ENCODE results near the gene ATAD3B.
"Not testable (repeated sequence)": the region's sequence is repeated elsewhere in the genome, so short reads cannot be mapped to it uniquely, and the experiment has no call there.

ATAD3B gene

DNA sequence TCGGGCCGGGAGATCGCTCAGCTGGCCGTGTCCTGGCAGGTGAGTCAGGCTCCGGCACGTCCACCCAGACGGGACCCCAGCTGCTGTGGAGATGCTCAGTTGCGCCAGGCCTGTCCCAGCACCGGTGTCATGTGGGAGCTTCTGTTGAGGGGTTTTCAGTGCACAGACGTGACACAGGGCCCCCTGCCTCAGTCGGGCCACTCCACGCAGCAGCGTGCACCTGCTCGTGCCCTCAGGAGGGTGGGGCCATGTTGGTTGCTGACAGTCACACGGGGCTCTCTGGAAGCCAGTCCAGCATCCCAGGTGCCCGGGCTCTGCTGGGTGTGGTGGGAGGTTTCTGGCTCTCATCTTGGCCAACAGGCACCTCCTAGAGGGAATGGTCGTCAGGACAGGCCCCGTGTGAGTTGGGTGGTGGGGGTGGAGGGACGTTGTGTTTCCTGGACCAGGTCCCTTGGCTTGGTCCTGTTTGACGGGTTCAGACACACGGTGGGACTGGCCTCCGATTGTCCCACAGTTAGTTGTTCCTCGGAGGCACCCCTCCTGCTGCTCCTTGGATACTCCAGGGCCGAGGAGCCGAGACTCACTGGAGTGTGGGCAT lies 19.2 kb downstream of the ATAD3B start:
- TF ChIP-seq, protein P1, sequence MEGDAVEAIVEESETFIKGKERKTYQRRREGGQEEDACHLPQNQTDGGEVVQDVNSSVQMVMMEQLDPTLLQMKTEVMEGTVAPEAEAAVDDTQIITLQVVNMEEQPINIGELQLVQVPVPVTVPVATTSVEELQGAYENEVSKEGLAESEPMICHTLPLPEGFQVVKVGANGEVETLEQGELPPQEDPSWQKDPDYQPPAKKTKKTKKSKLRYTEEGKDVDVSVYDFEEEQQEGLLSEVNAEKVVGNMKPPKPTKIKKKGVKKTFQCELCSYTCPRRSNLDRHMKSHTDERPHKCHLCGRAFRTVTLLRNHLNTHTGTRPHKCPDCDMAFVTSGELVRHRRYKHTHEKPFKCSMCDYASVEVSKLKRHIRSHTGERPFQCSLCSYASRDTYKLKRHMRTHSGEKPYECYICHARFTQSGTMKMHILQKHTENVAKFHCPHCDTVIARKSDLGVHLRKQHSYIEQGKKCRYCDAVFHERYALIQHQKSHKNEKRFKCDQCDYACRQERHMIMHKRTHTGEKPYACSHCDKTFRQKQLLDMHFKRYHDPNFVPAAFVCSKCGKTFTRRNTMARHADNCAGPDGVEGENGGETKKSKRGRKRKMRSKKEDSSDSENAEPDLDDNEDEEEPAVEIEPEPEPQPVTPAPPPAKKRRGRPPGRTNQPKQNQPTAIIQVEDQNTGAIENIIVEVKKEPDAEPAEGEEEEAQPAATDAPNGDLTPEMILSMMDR (IDR thresholded peaks at IDR 0.05; ENCODE audit: low read depth, low read length, missing control alignments) = no peak
- no peaks in the 10 kb centered on the region for H3K27me3 ChIP-seq (replicated peaks)
- no peak overlapping the region for H3K27ac ChIP-seq
- no peak overlapping the region for H3K4me3 ChIP-seq (ENCODE audit: low read depth, low read length)
- peaks cover 64% of the 10 kb centered on the region for H3K36me3 ChIP-seq (replicated peaks)
- DNase-seq = no peak
- in situ Hi-C loops (cut with HindIII; ENCODE audit: low pct_ligation_motif_present, low sequenced_read_pairs) = no loop called here

DNA sequence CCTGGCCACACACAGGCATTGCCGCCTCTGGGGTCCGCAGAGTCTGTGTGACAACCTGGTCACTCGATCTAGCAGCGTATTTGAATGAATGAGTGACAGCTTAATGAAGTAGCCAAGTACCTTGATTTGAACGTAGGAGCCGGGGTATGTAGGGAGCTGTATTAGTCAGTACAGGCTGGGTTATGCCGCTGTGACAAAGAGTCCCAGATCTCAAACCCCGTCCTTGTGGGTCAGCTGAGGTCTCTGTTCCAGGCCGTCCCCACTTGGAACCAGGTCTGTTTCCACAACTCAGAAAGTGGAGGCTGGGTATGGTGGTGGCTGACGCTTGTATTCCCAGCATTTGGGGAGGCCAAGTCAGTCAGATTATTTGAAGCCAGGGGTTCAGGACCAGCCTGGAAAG lies 20.0 kb downstream of the ATAD3B start:
- Histone ChIP-seq H3K4me3 (ENCODE audit: low read depth, low read length) (no peak overlapping the region), H3K36me3 (replicated peaks) (peaks cover 68% of the 10 kb centered on the region)
- in situ Hi-C loops (cut with HindIII; ENCODE audit: low pct_ligation_motif_present, low sequenced_read_pairs) = no loop called here

GRCh38 chr1:1494311-1494710 lies 22.7 kb downstream of the ATAD3B start:
- H3K27ac ChIP-seq; H3K27me3 ChIP-seq (replicated peaks); DNase-seq; in situ Hi-C loops (cut with HindIII; ENCODE audit: low pct_ligation_motif_present, low sequenced_read_pairs); H3K4me3 ChIP-seq (ENCODE audit: low read depth, low read length): not testable (repeated sequence)
- peaks cover 51% of the 10 kb centered on the region for H3K36me3 ChIP-seq (replicated peaks)

More for the DNA sequence above, 20.0 kb downstream of the ATAD3B start:
- Histone ChIP-seq H3K27ac (no peak overlapping the region), H3K27me3 (replicated peaks) (no peaks in the 10 kb centered on the region)
- TF ChIP-seq, protein P1 (IDR thresholded peaks at IDR 0.05; ENCODE audit: low read depth, low read length, missing control alignments) = no peak
- DNase-seq = no peak

DNA sequence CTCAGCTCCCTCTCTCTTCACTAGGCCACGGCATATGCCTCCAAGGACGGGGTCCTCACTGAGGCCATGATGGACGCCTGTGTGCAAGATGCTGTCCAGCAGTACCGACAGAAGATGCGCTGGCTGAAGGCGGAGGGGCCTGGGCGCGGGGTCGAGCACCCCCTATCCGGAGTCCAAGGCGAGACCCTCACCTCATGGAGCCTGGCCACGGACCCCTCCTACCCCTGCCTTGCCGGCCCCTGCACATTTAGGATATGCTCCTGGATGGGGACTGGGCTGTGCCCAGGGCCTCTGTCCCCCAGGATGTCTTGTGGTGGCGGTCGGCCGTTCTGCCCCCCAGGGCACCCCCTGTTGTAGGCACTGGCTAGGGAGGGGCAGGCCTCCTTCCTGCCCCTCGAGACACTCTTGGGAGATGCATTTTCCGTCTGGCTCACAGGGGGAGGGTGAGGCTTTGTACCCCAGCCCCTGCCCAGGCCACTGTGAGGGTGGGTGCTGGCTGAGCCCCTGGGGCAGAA lies 24.0 kb downstream of the ATAD3B start:
- peaks cover 44% of the 10 kb centered on the region for H3K36me3 ChIP-seq (replicated peaks)

GRCh38 chr1:1504777-1505365 lies 33.3 kb downstream of the ATAD3B start:
- H3K27me3 ChIP-seq (replicated peaks); in situ Hi-C loops (cut with HindIII; ENCODE audit: low pct_ligation_motif_present, low sequenced_read_pairs); H3K36me3 ChIP-seq (replicated peaks); H3K4me3 ChIP-seq (ENCODE audit: low read depth, low read length): not testable (repeated sequence)
- TF ChIP-seq, protein P1 (IDR thresholded peaks at IDR 0.05; ENCODE audit: low read depth, low read length, missing control alignments) = peak; percentile 66
- peak overlapping the region; percentile 29 for H3K27ac ChIP-seq
- DNase-seq = peak; percentile 61

More for the DNA sequence above, 24.0 kb downstream of the ATAD3B start:
- H3K4me3 ChIP-seq (ENCODE audit: low read depth, low read length); H3K27ac ChIP-seq; DNase-seq; H3K27me3 ChIP-seq (replicated peaks); in situ Hi-C loops (cut with HindIII; ENCODE audit: low pct_ligation_motif_present, low sequenced_read_pairs): not testable (repeated sequence)

- in situ Hi-C loops (cut with HindIII; ENCODE audit: low pct_ligation_motif_present, low sequenced_read_pairs); H3K36me3 ChIP-seq (replicated peaks); H3K27me3 ChIP-seq (replicated peaks); H3K4me3 ChIP-seq (ENCODE audit: low read depth, low read length): not testable (repeated sequence)
- DNase-seq = peak; percentile 34
- TF ChIP-seq, protein P1 (IDR thresholded peaks at IDR 0.05; ENCODE audit: low read depth, low read length, missing control alignments) = peak; percentile 35
- peak overlapping the region; percentile 29 for H3K27ac ChIP-seq
Observed at GRCh38 chr1:1505366-1505798, 33.8 kb downstream of the ATAD3B start.

DNA sequence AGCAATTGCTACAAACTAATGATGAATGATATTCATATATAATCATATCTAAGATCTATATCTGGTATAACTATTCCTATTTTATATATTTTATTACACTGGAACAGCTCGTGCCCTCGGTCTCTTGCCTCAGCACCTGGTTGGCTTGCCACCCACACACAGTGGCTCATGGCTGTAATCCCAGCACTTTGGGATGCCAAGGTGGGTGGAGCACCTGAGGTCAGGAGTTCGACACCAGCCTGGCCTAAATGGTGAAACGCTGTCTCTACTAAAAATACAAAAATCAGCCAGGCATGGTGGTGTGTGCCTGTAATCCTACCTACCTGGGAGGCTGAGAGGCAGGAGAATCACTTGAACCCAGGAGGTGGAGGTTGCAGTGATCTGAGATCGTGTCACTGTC lies 34.2 kb downstream of the ATAD3B start:
- in situ Hi-C loops (cut with HindIII; ENCODE audit: low pct_ligation_motif_present, low sequenced_read_pairs); H3K27me3 ChIP-seq (replicated peaks); H3K27ac ChIP-seq; H3K36me3 ChIP-seq (replicated peaks); DNase-seq; H3K4me3 ChIP-seq (ENCODE audit: low read depth, low read length): not testable (repeated sequence)

Measured in brain microvascular endothelial cell (primary cell).